Measurements from ENCODE around the gene CBLB. TPM values are rescaled to one million over a fixed set of nuclear protein-coding genes. Genes with fewer than 3 reads are reported as not detected.

CBLB gene
- total and polyA plus RNA-seq, 2 experiments from 2014 or later, result 20.5 to 47.7 TPM

GRCh38 chr3:105653166-105653565, 215.6 kb downstream of the CBLB start:
- no peaks in the 10 kb centered on the region for H3K27me3 ChIP-seq (ENCODE audit: insufficient read depth)
- H3K27ac ChIP-seq (ENCODE audit: low read depth), result no peak overlapping the region
- Mint-ChIP-seq H3K36me3 (ENCODE audit: low read depth) (peaks cover 2% of the 10 kb centered on the region; the same call in 1 of the 3 replicates), H3K27ac (no peak overlapping the region), H3K4me3 (no peak overlapping the region), H3K9me3 (no peaks in the 10 kb centered on the region; the same call in 2 of the 3 replicates), H3K4me1 (peaks cover 3% of the 10 kb centered on the region; the same call in 2 of the 3 replicates), H3K27me3 (ENCODE audit: insufficient read depth, low read depth, poor library complexity) (peaks cover under 1% of the 10 kb centered on the region)
- H3K4me3 ChIP-seq, result no peak overlapping the region
- H3K4me2 ChIP-seq, result no peak overlapping the region
- peak; percentile 91 for ATAC-seq
- H3K36me3 ChIP-seq (ENCODE audit: insufficient read depth), result no peaks in the 10 kb centered on the region
- DNase-seq (ENCODE audit: low spot score), result peak; percentile 23
- H3K9me2 ChIP-seq (ENCODE audit: insufficient read depth), result no peaks in the 10 kb centered on the region
- no peak for TF ChIP-seq POLR2AphosphoS5 (IDR thresholded peaks at IDR 0.05; ENCODE audit: low read depth)
- TF ChIP-seq EZH2phosphoT487 (IDR thresholded peaks at IDR 0.05; ENCODE audit: unreplicated experiment), result no peak
- TF ChIP-seq JUNB (IDR thresholded peaks at IDR 0.05; ENCODE audit: unreplicated experiment), result no peak
- TF ChIP-seq NANOG (IDR thresholded peaks at IDR 0.05; ENCODE audit: borderline replicate concordance), result no peak
- no peak for TF ChIP-seq REST (IDR thresholded peaks at IDR 0.05; ENCODE audit: unreplicated experiment)
- H2AFZ ChIP-seq, result no peak overlapping the region
- H3K4me1 ChIP-seq (ENCODE audit: insufficient read depth), result no peaks in the 10 kb centered on the region
- no peaks in the 10 kb centered on the region for H3K79me2 ChIP-seq (replicated peaks; ENCODE audit: insufficient read depth)
- H3F3A ChIP-seq (replicated peaks; ENCODE audit: low read depth), result no peaks in the 10 kb centered on the region
- H4K20me1 ChIP-seq (replicated peaks; ENCODE audit: insufficient read depth), result no peaks in the 10 kb centered on the region

GRCh38 chr3:105649480-105649879, 219.3 kb downstream of the CBLB start:
- H3K27ac ChIP-seq (ENCODE audit: low read depth), result no peak overlapping the region
- TF ChIP-seq POLR2AphosphoS5 (IDR thresholded peaks at IDR 0.05; ENCODE audit: low read depth) (no peak), CTCF (conservative IDR thresholded peaks at IDR 0.05; ENCODE audit: low read depth in 2 of 2) (no peak), NANOG (IDR thresholded peaks at IDR 0.05; ENCODE audit: borderline replicate concordance) (no peak), CREB1 (CRISPR knock-in tag; IDR thresholded peaks at IDR 0.05; ENCODE audit: low read depth) (no peak), EZH2phosphoT487 (IDR thresholded peaks at IDR 0.05; ENCODE audit: unreplicated experiment) (no peak), ZNF331 (CRISPR knock-in tag; IDR thresholded peaks at IDR 0.05; ENCODE audit: low read depth) (no peak), EZH2 (IDR thresholded peaks at IDR 0.05; ENCODE audit: low read depth, unreplicated experiment) (no peak), ZNF462 (CRISPR knock-in tag; IDR thresholded peaks at IDR 0.05) (no peak), JUNB (IDR thresholded peaks at IDR 0.05; ENCODE audit: unreplicated experiment) (no peak)

More at GRCh38 chr3:105649480-105649879, 219.3 kb downstream of the CBLB start:
- no peak overlapping the region for H3K4me3 ChIP-seq
- Mint-ChIP-seq H3K4me1 (peaks cover 3% of the 10 kb centered on the region; the same call in 2 of the 3 replicates), H3K36me3 (ENCODE audit: low read depth) (no peaks in the 10 kb centered on the region), H3K4me3 (no peak overlapping the region), H3K27me3 (ENCODE audit: insufficient read depth, low read depth, poor library complexity) (peaks cover 1% of the 10 kb centered on the region), H3K9me3 (no peaks in the 10 kb centered on the region; the same call in 2 of the 3 replicates), H3K27ac (no peak overlapping the region)
- DNase-seq (ENCODE audit: low spot score) (no peak), ATAC-seq (no peak)
- H3K9me2 ChIP-seq (ENCODE audit: insufficient read depth), result no peaks in the 10 kb centered on the region
- no peaks in the 10 kb centered on the region for H3K27me3 ChIP-seq (ENCODE audit: insufficient read depth)
- no peak overlapping the region for H2AFZ ChIP-seq
- no peaks in the 10 kb centered on the region for H4K20me1 ChIP-seq (replicated peaks; ENCODE audit: insufficient read depth)
- no peaks in the 10 kb centered on the region for H3K4me1 ChIP-seq (ENCODE audit: insufficient read depth)
- no peak overlapping the region for H3K4me2 ChIP-seq
- H3K79me2 ChIP-seq (replicated peaks; ENCODE audit: insufficient read depth), result no peaks in the 10 kb centered on the region
- no peaks in the 10 kb centered on the region for H3F3A ChIP-seq (replicated peaks; ENCODE audit: low read depth)
- no peaks in the 10 kb centered on the region for H3K36me3 ChIP-seq (ENCODE audit: insufficient read depth)

All from GM23338 (cell line).